ENCODE results near the gene RRAS2.
A peak's percentile ranks its signal among the peaks of the same experiment; 100 is the strongest.
"Not testable (repeated sequence)": the region's sequence is repeated elsewhere in the genome, so short reads cannot be mapped to it uniquely, and the experiment has no call there.

Gene RRAS2

GRCh38 chr11:14300661-14301304 is 58.2 kb downstream of the RRAS2 start:
- DNase-seq = peak; percentile 58 to 79

- no peak for DNase-seq
Measured at GRCh38 chr11:14299921-14300320, 59.1 kb downstream of the RRAS2 start.

GRCh38 chr11:14290422-14290821 is 68.6 kb downstream of the RRAS2 start:
- no peak for DNase-seq

- DNase-seq = no peak
Measured at GRCh38 chr11:14288189-14288935, 70.6 kb downstream of the RRAS2 start.

DNA sequence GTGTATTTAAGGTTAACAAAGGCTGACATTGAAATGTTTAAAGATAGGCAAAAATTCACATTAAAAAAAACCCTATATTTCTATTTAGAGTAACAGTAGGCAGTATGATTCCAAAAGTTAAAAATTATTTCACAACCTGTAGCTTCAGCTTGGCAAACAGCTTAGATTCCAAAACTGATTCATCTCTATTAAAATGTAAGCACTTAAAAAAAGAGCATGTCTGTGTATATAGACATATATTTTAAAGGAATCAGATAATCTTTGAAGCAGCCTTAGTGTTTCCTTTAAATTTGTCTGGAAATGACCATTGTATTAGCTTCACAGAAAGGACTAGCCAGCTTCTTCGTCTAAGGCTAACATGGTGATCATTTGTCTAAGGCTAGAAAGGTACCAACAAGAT is 80.1 kb downstream of the RRAS2 start:
- not testable (repeated sequence) for DNase-seq

- DNase-seq = no peak
Measured at GRCh38 chr11:14275076-14275475, 83.9 kb downstream of the RRAS2 start.

DNA sequence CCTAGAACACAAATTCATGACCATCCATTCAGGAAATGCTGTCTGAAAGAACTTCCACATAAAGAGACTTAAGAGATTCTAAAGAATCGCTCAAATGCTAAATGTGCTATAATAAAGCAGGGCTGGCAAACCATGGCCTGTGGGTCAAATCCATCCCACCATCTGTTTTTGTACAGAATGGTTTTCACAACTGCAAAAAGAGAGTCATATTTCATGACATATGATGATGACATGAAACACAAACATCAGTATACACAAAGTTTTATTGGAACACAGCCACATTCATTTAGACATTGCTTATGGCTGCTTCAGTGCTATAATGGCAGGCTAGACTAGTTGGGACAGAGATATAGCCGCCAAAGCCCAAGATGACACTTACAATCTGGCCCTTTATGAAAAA is 85.1 kb downstream of the RRAS2 start:
- no peak for DNase-seq

DNA sequence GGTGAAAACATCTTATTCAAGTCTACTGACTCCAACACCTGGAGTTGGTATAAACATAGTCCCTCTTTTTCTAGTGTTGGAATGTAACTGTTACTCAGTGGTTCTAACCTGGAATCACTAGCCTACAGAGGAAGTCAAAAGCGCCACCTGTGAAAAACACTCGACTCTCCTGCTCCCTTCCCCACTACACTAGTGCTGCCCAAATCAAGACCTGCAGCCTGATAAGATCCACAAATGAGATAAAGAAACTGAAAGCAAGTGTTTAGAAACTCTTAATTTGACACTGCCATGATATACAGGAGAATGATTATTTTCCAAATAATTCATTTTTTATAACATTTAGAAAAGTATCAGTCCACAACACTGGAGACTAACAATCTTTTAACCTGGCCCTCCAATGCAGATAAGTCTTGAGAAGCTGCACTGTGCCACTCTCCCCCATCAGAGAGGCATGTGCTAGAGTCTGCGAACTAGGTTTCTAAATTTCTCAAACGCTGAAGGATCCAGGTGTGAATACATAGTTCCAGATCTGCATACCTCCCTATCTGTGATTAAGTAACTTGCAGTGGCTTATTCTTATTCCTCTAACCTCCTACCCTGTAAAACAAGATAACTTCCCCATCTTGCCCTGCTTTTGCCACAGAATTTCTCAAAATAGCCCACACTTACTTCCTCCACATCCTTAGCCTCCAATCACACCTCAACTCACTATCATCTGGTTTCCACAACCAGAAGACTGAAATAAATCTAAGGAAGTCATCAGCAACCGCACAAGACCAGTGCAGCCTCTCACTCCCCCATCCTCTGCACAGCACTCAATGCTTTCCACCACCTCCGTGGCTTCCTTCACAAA is 88.1 kb downstream of the RRAS2 start:
- DNase-seq = peak; percentile 59 to 61

DNA sequence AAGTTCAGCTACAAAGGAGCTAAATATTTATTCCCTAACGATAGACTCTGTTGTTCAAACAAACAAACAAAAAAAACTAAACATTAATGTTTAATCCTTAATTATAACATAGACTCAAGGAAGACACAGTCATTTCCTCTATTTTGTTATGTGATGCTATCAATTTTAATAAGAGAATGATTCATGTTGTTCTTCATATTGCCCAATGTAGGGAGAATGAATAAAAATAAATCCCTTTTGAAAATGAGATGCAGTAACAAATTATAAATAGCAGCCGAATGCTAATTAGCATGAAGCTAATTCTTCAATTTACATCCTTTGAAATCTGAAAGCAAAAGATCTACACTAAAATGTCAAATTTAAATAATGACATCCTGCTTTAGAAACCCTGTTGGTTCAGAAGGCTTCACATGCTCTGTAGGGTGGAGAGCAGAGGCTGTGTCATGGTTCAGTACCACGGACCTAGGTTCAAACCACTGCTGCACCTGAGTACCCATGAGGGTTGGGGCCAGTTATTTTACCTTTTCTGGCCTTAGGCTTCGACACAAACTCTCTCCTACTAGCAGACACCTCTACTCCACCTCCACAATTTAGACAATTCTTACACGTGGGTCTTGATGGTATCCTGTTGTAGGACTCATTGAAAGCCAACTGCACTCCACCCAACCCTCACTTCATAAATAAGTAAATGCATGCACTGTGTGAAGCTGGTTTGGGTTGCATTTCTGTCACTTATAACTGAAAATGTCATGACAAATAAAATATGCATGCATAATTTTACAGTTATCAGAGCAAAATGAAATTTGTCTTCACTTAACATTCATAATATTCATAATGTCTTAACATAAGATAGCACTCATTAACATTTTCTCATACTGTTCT is 89.0 kb downstream of the RRAS2 start:
- no peak for DNase-seq

DNA sequence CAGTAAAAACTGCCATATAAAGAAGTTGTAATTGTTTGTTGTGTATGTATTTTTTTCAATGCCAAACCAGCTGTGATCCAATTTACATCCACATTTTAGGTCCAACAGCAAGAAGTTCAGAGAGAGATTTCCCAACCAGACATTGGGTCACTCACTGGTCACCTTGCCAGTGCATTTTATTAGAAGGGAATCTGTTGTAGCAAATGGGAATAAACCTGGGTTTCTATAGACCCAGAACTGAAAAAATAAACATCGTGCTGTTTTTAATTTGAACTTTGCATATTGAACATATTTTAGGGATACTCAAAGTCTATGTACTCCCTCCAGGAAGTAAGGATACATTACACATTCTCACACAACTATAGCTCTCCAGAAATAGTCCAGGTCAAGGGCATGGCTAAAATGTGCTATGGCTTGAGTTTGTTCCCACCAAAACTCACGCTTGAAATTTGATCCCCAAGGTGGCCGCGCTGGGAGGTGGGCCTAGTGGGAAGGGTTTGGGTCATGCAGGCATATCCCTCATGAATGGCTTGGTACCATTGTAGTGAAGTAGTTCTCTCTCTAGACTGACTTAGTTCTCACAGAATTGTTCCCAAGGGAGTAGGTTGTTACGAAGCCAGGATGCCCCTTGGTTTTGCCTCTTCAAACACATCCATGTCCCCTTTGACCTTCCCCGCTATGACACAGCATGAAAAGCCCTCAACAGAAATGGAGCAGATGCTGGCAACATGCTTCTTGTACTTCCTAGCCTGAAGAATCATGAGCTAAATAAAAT is 90.9 kb downstream of the RRAS2 start:
- DNase-seq = no peak

DNA sequence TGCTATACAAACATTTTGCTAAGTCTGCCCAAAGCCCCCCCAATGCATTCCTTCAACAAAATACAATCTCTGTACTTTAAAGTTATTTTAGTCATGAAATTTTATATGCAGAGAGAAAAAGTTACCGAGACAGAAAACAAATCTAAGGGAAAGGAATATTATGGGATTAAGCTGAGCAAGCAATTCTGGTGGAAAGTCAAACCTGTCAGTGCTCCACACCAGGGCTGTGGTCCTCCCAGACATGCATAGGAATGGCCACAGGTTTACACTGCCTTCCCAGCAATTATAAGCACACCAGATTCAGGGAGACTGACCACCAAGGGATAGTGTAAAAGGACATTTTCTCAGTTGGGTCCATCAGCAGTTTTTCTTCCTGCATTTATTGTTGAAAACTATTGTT is 92.4 kb downstream of the RRAS2 start:
- no peak for DNase-seq

GRCh38 chr11:14264966-14265365 is 94.0 kb downstream of the RRAS2 start:
- DNase-seq = no peak

DNA sequence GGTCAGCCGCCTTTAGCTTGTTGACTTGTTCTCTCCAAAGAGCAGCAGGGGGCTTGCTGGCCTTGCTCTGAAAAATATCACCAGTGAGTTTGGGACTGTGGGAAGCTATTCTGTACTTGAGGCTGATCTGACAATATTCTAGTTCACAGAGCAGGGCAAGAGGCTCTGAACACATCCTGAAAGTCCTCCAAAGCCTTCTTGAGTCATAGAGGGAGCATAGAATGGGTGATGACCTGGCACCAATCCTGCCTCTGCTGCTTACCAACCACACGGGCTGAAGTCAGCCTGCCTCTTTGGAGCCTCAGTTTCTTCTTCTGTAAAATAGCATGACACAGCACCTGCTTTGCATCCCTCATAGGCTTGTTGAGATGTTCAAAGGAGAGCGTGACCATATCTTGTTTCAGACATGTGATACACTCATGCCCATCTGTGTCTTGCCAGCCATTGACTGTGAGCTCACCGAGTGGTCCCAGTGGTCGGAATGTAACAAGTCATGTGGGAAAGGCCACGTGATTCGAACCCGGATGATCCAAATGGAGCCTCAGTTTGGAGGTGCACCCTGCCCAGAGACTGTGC is 96.6 kb downstream of the RRAS2 start:
- no peak for DNase-seq

GRCh38 chr11:14261066-14261465 is 97.9 kb downstream of the RRAS2 start:
- DNase-seq = no peak

- no peak for DNase-seq
Measured at GRCh38 chr11:14259878-14260277, 99.1 kb downstream of the RRAS2 start.

GRCh38 chr11:14259186-14259784 is 99.7 kb downstream of the RRAS2 start:
- no peak for DNase-seq

DNA sequence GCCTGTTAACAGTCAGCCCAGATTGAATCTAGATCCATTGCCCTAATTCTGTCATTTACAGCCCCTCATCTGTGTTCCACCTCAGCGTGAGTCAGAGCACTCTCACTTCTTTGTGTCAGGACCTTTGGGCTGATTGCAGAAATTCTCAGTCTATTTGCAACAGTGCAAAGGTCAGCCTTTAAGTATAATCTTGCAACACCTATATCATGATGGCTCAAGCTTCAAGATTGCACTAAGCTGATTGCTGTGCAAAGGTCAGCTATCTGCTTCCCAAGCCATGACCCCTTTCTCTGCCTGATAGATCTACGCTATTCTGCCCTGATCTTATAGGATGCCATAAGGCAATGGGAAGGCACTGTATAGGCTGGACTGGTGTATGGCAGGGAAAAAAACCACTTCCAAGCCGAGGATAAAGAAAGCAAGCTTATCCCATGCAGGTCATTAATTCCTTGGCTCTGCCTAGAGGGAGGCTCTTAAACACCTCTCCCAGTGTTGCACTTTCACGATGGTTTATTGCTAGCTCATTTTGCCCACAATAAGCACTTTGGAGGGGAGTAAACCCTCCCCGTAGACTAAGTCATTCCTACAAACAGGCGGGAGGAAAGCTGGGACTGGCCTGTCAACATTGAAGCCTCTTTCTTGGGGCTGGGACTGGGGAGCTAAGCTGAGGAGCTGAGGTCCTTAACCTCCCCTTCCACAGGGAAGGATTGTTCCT is 100.6 kb downstream of the RRAS2 start:
- DNase-seq = no peak

DNA sequence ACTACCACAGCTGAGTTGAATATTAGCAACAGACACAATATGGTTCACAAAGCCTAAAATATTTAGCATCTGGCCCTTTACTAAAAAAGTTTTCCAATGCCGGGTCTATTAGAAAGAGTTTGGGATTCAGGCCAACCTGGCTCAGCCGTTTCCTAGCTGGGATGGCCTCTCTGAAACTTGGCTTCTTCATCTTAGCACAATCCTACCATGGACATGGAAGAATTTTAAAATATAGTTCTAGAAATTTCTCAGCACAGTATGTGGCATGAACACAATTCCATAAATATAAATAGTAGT is 103.8 kb downstream of the RRAS2 start:
- no peak for DNase-seq

DNA sequence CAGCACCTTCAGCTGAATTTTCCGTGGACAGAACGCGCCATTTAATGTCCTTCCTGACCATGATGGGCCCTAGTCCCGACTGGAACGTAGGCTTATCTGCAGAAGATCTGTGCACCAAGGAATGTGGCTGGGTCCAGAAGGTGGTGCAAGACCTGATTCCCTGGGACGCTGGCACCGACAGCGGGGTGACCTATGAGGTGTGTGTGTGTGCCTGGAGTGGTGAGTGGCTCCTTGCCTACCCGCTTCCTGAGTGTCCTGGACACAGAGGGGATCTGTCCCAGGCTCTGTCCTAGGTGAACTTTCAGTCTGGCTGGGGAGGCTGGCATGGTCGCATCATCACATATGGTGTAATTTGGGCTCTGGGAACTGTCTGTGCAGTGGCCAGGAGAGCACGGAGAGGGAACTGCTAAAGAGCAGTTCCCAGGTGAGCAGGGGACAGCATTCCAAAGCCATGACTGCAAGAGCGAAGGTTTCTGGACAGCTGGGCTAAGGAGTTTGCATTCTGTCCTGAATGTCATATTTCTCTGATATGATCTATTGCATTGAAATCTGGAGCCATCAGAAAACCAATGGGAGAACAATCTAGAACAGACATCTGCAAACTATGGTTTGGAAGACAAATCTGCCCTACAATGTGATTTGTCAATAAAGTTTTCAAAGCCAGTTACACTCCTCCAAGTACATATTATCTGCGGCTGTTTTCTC is 104.3 kb downstream of the RRAS2 start:
- no peak for DNase-seq

DNA sequence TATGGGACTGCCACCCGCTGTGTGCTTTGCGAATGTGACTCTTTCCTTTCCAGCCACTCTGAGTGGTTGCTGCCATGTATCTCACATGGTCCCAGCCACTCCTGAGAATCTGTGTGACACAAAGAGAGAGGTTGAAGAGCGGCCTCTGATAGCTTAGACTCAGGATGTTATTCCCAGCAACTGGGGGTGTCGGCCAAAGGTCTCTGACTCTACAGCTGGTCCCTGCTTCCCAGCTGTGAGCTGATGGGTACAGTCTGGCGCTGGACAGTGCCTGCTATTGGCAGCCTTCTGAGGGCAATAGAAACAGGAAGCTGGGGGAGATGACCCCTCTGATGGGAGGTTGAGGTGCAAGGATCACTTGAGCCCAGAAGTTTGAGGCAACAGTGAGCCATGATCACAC is 105.1 kb downstream of the RRAS2 start:
- no peak for DNase-seq

All from AML-193 (cell line).